AG04450 (cell line): ENCODE measurements around the gene CALCR. TPM values are rescaled to one million over a fixed set of nuclear protein-coding genes. Genes with fewer than 3 reads are reported as not detected.
"Not testable (repeated sequence)": the region's sequence is repeated elsewhere in the genome, so short reads cannot be mapped to it uniquely, and the experiment has no call there.

Experiments
- CTCF ChIA-PET: fragments of 300-600, 350-600 bp; formaldehyde crosslinking; extraction: SDS; loops from one replicate; lab custom pipeline; 2022; ENCODE audit warnings: antibody characterized with exemption, inconsistent platforms; lab: Charles Lee
- POLR2A ChIA-PET: fragments of 350-600 bp; formaldehyde crosslinking; extraction: SDS; loops from one replicate; lab custom pipeline; 2021; ENCODE audit warnings: antibody characterized with exemption, inconsistent platforms; lab: Yijun Ruan, JAX
- DNase-seq: peaks from one replicate; pipeline ENCODE4 v3.0.0-alpha.2; 2011; ENCODE audit warnings: low read depth, low spot score
- H3K27ac ChIP-seq: one replicate; pipeline ENCODE4 v1.5.1; 2012; ENCODE audit warnings: low read depth, low read length, control low read depth
- H3K27me3 ChIP-seq: one replicate; pipeline ENCODE4 v1.6.0; 2012; ENCODE audit warnings: low read length; ENCODE audit not compliant: control insufficient read depth, insufficient read depth
- H3K4me3 ChIP-seq: 2 replicates; pipeline ENCODE4 v1.5.1; 2011; ENCODE audit warnings: mild to moderate bottlenecking, low read depth, low read length, control low read depth
- H3K9me3 ChIP-seq: 2 replicates; pipeline ENCODE4 v1.5.1; 2012; ENCODE audit warnings: low read length; ENCODE audit not compliant: control insufficient read depth, insufficient read depth
- CTCF ChIP-seq: IDR thresholded peaks from 2 replicates; pipeline ENCODE4 v1.5.1; 2011; ENCODE audit warnings: low read depth, low read length, control low read depth, inconsistent platforms
- polyA plus RNA-seq: library from polyadenylated mRNA; depleted of rRNA; stranded (reverse); fragments of >200 nt; gene quantifications from 2 replicates; pipeline ENCODE4 v1.2.3, GENCODE V29; 2011

CALCR gene
- polyA plus RNA-seq, 1 experiment: not detected

DNA sequence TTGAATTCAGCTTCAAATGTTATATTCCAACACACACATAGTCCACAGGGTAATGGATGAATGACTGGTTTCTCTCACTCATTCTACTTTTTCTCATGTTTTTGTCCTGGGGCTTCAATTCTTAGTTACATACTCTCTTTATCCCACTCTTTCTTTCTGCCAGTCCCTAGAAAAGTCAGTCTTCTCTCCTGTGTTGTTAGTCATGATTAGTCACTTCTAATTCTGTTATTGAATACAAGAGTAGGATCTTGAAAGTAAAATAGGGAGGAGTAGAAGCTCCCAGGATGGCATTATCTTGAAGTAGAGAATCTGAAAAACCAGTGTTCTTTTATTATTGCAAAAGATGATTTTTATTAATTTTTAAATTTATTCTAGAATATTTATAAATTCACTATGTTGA lies 45.5 kb upstream of the CALCR start:
- no peak for TF ChIP-seq CTCF
- POLR2A ChIA-PET: no interaction called here
- Histone ChIP-seq H3K9me3 (no peaks in the 10 kb centered on the region), H3K27me3 (no peaks in the 10 kb centered on the region), H3K4me3 (no peak overlapping the region), H3K27ac (no peak overlapping the region)
- CTCF ChIA-PET: interaction anchor here (1.5 to 1.8 kb wide), 2 partner anchors 14 to 467 kb away, joined by 3 to 6 read pairs; no protein-coding TSS in a partner anchor
- no peak for DNase-seq

GRCh38 chr7:93601363-93601762 lies 26.8 kb upstream of the CALCR start:
- ChIA-PET CTCF (interaction anchor here (0.6 kb wide), 1 partner anchor 360 kb away, joined by 3 read pairs; no protein-coding TSS in a partner anchor), POLR2A (no interaction called here)
- TF ChIP-seq CTCF: no peak
- Histone ChIP-seq H3K4me3 (no peak overlapping the region), H3K9me3 (no peaks in the 10 kb centered on the region), H3K27me3 (no peaks in the 10 kb centered on the region), H3K27ac (no peak overlapping the region)
- no peak for DNase-seq

- CTCF ChIA-PET: no interaction called here
- H3K4me3 ChIP-seq: no peak overlapping the region
- POLR2A ChIA-PET: no interaction called here
Observed at GRCh38 chr7:93594250-93594649, 19.7 kb upstream of the CALCR start.

GRCh38 chr7:93592588-93593266 lies 18.2 kb upstream of the CALCR start:
- no peak for TF ChIP-seq CTCF
- CTCF ChIA-PET: no interaction called here
- no peak for DNase-seq
- H3K27ac ChIP-seq: no peak overlapping the region
- POLR2A ChIA-PET: no interaction called here
- no peak overlapping the region for H3K4me3 ChIP-seq
- H3K27me3 ChIP-seq: no peaks in the 10 kb centered on the region
- H3K9me3 ChIP-seq: no peaks in the 10 kb centered on the region

More at GRCh38 chr7:93594250-93594649, 19.7 kb upstream of the CALCR start:
- no peak for TF ChIP-seq CTCF
- DNase-seq: no peak
- no peak overlapping the region for H3K27ac ChIP-seq
- H3K9me3 ChIP-seq: no peaks in the 10 kb centered on the region
- H3K27me3 ChIP-seq: no peaks in the 10 kb centered on the region

- DNase-seq, H3K9me3 ChIP-seq, POLR2A ChIA-PET, H3K4me3 ChIP-seq, H3K27ac ChIP-seq, H3K27me3 ChIP-seq, CTCF ChIA-PET: not testable (repeated sequence)
Observed at GRCh38 chr7:93591224-93592050, 16.9 kb upstream of the CALCR start.

GRCh38 chr7:93586479-93586865 lies 11.9 kb upstream of the CALCR start:
- POLR2A ChIA-PET, H3K27ac ChIP-seq, H3K9me3 ChIP-seq, H3K4me3 ChIP-seq, CTCF ChIA-PET, DNase-seq, H3K27me3 ChIP-seq: not testable (repeated sequence)

DNA sequence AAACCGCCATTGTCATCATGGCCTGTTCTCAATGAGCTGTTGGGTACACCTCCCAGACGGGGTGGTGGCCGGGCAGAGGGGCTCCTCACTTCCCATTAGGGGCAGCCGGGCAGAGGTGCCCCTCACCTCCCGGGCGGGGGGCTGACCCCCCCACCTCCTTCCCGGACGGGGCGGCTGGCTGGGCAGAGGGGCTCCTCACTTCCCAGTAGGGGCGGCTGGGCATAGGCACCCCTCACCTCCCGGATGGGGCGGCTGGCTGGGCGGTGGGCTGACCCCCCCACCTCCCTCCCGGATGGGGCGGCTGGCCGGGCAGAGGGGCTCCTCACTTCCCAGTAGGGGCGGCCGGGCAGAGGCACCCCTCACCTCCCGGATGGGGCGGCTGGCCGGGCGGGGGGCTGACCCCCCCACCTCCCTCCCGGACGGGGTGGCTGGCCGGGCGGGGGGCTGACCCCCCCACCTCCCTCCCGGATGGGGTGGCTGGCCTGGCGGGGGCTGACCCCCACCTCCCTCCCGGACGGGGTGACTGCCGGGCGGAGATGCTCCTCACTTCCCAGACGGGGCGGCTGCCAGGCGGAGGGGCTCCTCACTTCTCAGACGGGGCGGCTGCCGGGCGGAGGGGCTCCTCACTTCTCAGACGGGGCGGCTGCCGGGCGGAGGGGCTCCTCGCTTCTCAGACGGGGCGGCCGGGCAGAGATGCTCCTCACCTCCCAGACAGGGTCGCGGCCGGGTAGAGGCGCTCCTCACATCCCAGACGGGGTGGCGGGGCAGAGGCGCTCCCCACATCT lies 11.4 kb upstream of the CALCR start:
- DNase-seq, H3K9me3 ChIP-seq, H3K27ac ChIP-seq, POLR2A ChIA-PET, H3K4me3 ChIP-seq, CTCF ChIA-PET, H3K27me3 ChIP-seq: not testable (repeated sequence)
